ENCODE data around the gene HSD17B8.

Gene HSD17B8

GRCh38 chr6:33204415-33205190, at the start of gene HSD17B8:
HSD17B8 (plus strand) TSS chr6:33204655; CDS start chr6:33204669, 14 bp downstream.
- Histone ChIP-seq H3K36me3 (ENCODE audit: control insufficient read depth, low read depth, low read length) (peaks cover 18% of the 10 kb centered on the region), H3K4me1 (ENCODE audit: control insufficient read depth, low read depth, low read length) (peaks cover 18% of the 10 kb centered on the region), H3K27ac (ENCODE audit: low read length) (no peak within 1 kb of the TSS), H3K4me3 (ENCODE audit: low read length) (peak within 1 kb of the TSS; percentile 77), H3K9me3 (ENCODE audit: control insufficient read depth, low read depth, low read length) (no peaks in the 10 kb centered on the region), H3K9ac (ENCODE audit: low read length) (peak within 1 kb of the TSS; percentile 49), H3K27me3 (ENCODE audit: control insufficient read depth, insufficient read depth, low read length) (peaks cover 31% of the 10 kb centered on the region)

DNA sequence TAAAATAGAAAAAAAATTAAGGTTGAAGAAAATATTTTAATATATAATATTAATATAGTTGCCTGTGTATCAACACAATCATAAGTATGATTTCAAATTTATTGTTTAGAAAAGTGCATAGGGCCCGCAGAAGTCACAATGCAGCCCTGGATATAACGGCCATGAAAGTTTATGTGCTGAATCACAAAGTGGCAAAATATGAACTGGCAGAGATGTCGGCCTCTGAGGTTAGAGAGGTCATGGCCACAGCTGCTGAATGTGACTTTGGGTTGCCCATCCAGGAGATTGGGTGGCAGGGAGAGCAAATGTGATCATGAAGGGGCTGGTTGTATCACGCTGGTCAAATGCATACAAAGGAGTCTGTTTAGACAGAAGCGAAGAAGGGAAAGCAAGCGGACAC, 47.9 kb upstream of the HSD17B8 start:
- no peak overlapping the region for H3K27ac ChIP-seq (ENCODE audit: low read length)
- no peaks in the 10 kb centered on the region for H3K36me3 ChIP-seq (ENCODE audit: control insufficient read depth, low read depth, low read length)
- no peak overlapping the region for H3K9ac ChIP-seq (ENCODE audit: low read length)
- no peak overlapping the region for H3K4me3 ChIP-seq (ENCODE audit: low read length)
- H3K4me1 ChIP-seq (ENCODE audit: control insufficient read depth, low read depth, low read length), result peaks cover 5% of the 10 kb centered on the region
- peaks cover 4% of the 10 kb centered on the region for H3K27me3 ChIP-seq (ENCODE audit: control insufficient read depth, insufficient read depth, low read length)
- H3K9me3 ChIP-seq (ENCODE audit: control insufficient read depth, low read depth, low read length), result no peaks in the 10 kb centered on the region

DNA sequence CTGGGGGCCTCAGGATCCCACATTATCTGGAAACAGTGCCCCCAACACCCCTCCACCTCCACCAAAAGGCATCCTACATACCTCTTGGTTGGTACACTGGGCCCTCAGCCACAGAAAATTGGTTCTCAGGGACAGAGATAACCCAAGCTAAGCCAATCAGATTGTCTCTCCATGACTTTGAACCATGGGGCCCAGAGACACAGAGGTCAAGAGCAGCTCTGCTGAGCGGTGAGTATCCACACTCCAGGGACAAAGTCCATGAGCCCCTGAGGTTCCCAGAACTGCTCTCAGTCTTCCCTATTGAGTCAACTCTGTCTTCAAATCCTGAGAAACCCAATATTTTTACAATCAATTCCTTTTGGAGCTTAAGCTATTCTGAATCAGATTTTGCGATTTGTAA, 47.5 kb upstream of the HSD17B8 start:
- Histone ChIP-seq H3K9me3 (ENCODE audit: control insufficient read depth, low read depth, low read length) (no peaks in the 10 kb centered on the region), H3K27ac (ENCODE audit: low read length) (no peak overlapping the region), H3K4me3 (ENCODE audit: low read length) (no peak overlapping the region), H3K36me3 (ENCODE audit: control insufficient read depth, low read depth, low read length) (no peaks in the 10 kb centered on the region), H3K27me3 (ENCODE audit: control insufficient read depth, insufficient read depth, low read length) (peaks cover 8% of the 10 kb centered on the region), H3K9ac (ENCODE audit: low read length) (no peak overlapping the region), H3K4me1 (ENCODE audit: control insufficient read depth, low read depth, low read length) (peaks cover 8% of the 10 kb centered on the region)

DNA sequence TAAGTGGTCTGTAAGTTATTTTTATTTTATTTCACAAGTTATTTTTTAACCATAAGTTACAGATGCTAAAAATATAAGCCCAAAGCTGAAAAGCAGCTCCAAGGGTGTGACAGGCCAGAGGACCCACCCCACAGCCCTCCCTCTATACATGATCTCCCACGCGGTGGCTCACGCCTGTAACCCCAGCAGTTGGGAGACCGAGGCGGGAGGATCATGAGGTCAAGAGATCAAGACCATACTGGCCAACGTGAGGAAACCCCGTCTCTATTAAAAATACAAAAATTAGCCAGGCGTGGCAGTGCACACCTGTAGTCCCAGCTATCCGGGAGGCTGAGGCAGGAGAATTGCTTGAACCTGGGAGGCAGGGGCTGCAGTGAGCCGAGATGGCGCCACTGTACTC, 44.4 kb upstream of the HSD17B8 start:
- no peak overlapping the region for H3K9ac ChIP-seq (ENCODE audit: low read length)
- H3K9me3 ChIP-seq (ENCODE audit: control insufficient read depth, low read depth, low read length), result no peaks in the 10 kb centered on the region
- H3K27me3 ChIP-seq (ENCODE audit: control insufficient read depth, insufficient read depth, low read length), result peaks cover 16% of the 10 kb centered on the region
- H3K4me1 ChIP-seq (ENCODE audit: control insufficient read depth, low read depth, low read length), result peaks cover 10% of the 10 kb centered on the region
- H3K36me3 ChIP-seq (ENCODE audit: control insufficient read depth, low read depth, low read length), result no peaks in the 10 kb centered on the region
- H3K4me3 ChIP-seq (ENCODE audit: low read length), result no peak overlapping the region
- H3K27ac ChIP-seq (ENCODE audit: low read length), result no peak overlapping the region

- Histone ChIP-seq H3K36me3 (ENCODE audit: control insufficient read depth, low read depth, low read length) (no peaks in the 10 kb centered on the region), H3K4me1 (ENCODE audit: control insufficient read depth, low read depth, low read length) (peaks cover 10% of the 10 kb centered on the region), H3K27ac (ENCODE audit: low read length) (no peak overlapping the region), H3K4me3 (ENCODE audit: low read length) (peak overlapping the region; percentile 64), H3K27me3 (ENCODE audit: control insufficient read depth, insufficient read depth, low read length) (peaks cover 16% of the 10 kb centered on the region), H3K9me3 (ENCODE audit: control insufficient read depth, low read depth, low read length) (no peaks in the 10 kb centered on the region), H3K9ac (ENCODE audit: low read length) (no peak overlapping the region)
These were observed 43.6 kb upstream of the HSD17B8 start for GRCh38 chr6:33160728-33161344.

GRCh38 chr6:33161354-33162331, 42.8 kb upstream of the HSD17B8 start:
- Histone ChIP-seq H3K4me3 (ENCODE audit: low read length) (peak overlapping the region; percentile 64), H3K27ac (ENCODE audit: low read length) (no peak overlapping the region), H3K27me3 (ENCODE audit: control insufficient read depth, insufficient read depth, low read length) (peaks cover 16% of the 10 kb centered on the region), H3K9me3 (ENCODE audit: control insufficient read depth, low read depth, low read length) (no peaks in the 10 kb centered on the region), H3K4me1 (ENCODE audit: control insufficient read depth, low read depth, low read length) (peaks cover 10% of the 10 kb centered on the region), H3K9ac (ENCODE audit: low read length) (peak overlapping the region; percentile 52), H3K36me3 (ENCODE audit: control insufficient read depth, low read depth, low read length) (no peaks in the 10 kb centered on the region)

- peaks cover 10% of the 10 kb centered on the region for H3K4me1 ChIP-seq (ENCODE audit: control insufficient read depth, low read depth, low read length)
- H3K4me3 ChIP-seq (ENCODE audit: low read length), result no peak overlapping the region
- H3K27ac ChIP-seq (ENCODE audit: low read length), result no peak overlapping the region
- no peaks in the 10 kb centered on the region for H3K36me3 ChIP-seq (ENCODE audit: control insufficient read depth, low read depth, low read length)
- no peak overlapping the region for H3K9ac ChIP-seq (ENCODE audit: low read length)
- no peaks in the 10 kb centered on the region for H3K9me3 ChIP-seq (ENCODE audit: control insufficient read depth, low read depth, low read length)
- H3K27me3 ChIP-seq (ENCODE audit: control insufficient read depth, insufficient read depth, low read length), result peaks cover 16% of the 10 kb centered on the region
These were observed 40.9 kb upstream of the HSD17B8 start for GRCh38 chr6:33163540-33163939.

GRCh38 chr6:33164176-33164575, 40.3 kb upstream of the HSD17B8 start:
- Histone ChIP-seq H3K4me1 (ENCODE audit: control insufficient read depth, low read depth, low read length) (peaks cover 10% of the 10 kb centered on the region), H3K27ac (ENCODE audit: low read length) (no peak overlapping the region), H3K9ac (ENCODE audit: low read length) (no peak overlapping the region), H3K4me3 (ENCODE audit: low read length) (no peak overlapping the region), H3K27me3 (ENCODE audit: control insufficient read depth, insufficient read depth, low read length) (peaks cover 16% of the 10 kb centered on the region), H3K9me3 (ENCODE audit: control insufficient read depth, low read depth, low read length) (no peaks in the 10 kb centered on the region), H3K36me3 (ENCODE audit: control insufficient read depth, low read depth, low read length) (no peaks in the 10 kb centered on the region)

DNA sequence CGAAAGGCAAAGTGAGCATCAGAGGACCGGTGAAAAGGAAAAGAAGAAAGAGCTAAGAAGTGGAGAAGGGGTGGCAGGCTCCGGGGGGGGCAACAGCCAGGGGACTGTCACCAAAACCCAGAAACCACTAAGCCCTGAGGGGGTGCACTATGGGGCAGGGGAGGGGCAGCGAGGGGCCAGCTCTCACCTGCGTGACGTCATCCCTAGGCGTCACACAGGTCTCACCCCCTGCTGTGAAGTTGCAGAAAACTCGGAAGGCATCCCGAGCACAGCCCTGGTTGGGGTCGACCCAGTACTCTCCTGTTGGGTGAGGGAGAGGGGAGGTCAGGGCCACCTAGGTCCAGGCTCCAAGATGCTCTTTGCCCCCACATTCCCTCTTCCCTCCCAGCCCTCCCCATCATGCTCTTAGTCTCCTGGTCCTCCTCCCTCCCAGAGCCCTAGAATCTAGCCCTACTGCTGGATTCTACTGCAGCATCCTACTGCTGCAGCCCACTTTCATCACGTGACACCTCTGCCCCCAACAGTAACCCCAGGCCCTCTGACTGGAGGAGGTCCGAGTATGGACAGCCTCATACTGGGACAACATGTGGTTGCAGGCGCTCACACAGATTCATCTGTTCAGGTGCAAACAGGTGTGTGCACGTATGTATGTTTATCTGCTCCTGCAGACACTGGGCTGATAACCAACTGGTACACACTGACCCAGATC, 39.6 kb upstream of the HSD17B8 start:
- Histone ChIP-seq H3K9me3 (ENCODE audit: control insufficient read depth, low read depth, low read length) (no peaks in the 10 kb centered on the region), H3K27me3 (ENCODE audit: control insufficient read depth, insufficient read depth, low read length) (peaks cover 16% of the 10 kb centered on the region), H3K27ac (ENCODE audit: low read length) (no peak overlapping the region), H3K4me3 (ENCODE audit: low read length) (no peak overlapping the region), H3K36me3 (ENCODE audit: control insufficient read depth, low read depth, low read length) (no peaks in the 10 kb centered on the region), H3K9ac (ENCODE audit: low read length) (no peak overlapping the region), H3K4me1 (ENCODE audit: control insufficient read depth, low read depth, low read length) (peaks cover 10% of the 10 kb centered on the region)

GRCh38 chr6:33165581-33166258, 38.7 kb upstream of the HSD17B8 start:
- Histone ChIP-seq H3K9me3 (ENCODE audit: control insufficient read depth, low read depth, low read length) (no peaks in the 10 kb centered on the region), H3K4me1 (ENCODE audit: control insufficient read depth, low read depth, low read length) (peaks cover 10% of the 10 kb centered on the region), H3K27ac (ENCODE audit: low read length) (no peak overlapping the region), H3K4me3 (ENCODE audit: low read length) (no peak overlapping the region), H3K27me3 (ENCODE audit: control insufficient read depth, insufficient read depth, low read length) (peaks cover 16% of the 10 kb centered on the region), H3K9ac (ENCODE audit: low read length) (no peak overlapping the region), H3K36me3 (ENCODE audit: control insufficient read depth, low read depth, low read length) (no peaks in the 10 kb centered on the region)
